NCI-H446 treated with DMSO at 0.1 percent for 48 hours (cell line): ENCODE results near the gene METTL25.

Experiments used
- DNase-seq: peaks from one replicate; lab custom pipeline; 2025; lab: John Stamatoyannopoulos, UW

The METTL25 gene

DNA sequence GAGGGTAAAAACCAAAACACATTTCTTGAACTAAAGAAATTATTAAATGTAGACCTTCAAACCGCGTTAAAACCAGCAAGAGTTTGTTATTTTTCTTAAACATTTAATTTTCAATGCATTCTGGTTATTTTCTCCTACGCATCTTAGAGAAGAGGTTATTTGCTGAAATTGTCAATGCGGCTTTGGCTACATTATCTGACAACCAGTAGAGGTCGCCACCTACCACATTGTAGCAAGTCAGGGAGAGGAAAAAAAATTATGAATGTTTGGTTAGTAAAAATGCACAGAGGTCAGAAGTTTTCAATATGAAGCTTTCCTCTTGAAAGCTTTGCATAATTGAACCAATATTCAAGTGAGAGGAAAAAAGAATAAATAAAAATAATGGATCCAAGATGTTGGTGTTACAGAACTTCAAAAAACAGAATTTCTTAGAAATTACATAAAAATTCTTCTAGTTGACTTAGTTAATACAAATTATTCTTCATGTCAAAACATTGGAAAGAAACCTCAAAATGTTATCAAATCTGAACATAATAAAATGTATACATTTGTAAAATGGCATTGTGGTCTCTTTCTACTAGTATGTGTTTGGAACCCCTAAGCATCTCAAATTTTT is 168.9 kb downstream of the METTL25 start:
- peak; percentile 69 for DNase-seq
